Measurements from ENCODE around the gene JMJD1C.
"Not testable (repeated sequence)": the region's sequence is repeated elsewhere in the genome, so short reads cannot be mapped to it uniquely, and the experiment has no call there.

The JMJD1C gene, protein sequence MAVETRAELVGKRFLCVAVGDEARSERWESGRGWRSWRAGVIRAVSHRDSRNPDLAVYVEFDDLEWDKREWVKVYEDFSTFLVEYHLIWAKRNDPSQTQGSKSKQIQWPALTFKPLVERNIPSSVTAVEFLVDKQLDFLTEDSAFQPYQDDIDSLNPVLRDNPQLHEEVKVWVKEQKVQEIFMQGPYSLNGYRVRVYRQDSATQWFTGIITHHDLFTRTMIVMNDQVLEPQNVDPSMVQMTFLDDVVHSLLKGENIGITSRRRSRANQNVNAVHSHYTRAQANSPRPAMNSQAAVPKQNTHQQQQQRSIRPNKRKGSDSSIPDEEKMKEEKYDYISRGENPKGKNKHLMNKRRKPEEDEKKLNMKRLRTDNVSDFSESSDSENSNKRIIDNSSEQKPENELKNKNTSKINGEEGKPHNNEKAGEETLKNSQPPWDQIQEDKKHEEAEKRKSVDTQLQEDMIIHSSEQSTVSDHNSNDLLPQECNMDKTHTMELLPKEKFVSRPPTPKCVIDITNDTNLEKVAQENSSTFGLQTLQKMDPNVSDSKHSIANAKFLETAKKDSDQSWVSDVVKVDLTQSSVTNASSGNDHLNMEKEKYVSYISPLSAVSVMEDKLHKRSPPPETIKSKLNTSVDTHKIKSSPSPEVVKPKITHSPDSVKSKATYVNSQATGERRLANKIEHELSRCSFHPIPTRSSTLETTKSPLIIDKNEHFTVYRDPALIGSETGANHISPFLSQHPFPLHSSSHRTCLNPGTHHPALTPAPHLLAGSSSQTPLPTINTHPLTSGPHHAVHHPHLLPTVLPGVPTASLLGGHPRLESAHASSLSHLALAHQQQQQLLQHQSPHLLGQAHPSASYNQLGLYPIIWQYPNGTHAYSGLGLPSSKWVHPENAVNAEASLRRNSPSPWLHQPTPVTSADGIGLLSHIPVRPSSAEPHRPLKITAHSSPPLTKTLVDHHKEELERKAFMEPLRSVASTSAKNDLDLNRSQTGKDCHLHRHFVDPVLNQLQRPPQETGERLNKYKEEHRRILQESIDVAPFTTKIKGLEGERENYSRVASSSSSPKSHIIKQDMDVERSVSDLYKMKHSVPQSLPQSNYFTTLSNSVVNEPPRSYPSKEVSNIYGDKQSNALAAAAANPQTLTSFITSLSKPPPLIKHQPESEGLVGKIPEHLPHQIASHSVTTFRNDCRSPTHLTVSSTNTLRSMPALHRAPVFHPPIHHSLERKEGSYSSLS (N-terminal part only)

DNA sequence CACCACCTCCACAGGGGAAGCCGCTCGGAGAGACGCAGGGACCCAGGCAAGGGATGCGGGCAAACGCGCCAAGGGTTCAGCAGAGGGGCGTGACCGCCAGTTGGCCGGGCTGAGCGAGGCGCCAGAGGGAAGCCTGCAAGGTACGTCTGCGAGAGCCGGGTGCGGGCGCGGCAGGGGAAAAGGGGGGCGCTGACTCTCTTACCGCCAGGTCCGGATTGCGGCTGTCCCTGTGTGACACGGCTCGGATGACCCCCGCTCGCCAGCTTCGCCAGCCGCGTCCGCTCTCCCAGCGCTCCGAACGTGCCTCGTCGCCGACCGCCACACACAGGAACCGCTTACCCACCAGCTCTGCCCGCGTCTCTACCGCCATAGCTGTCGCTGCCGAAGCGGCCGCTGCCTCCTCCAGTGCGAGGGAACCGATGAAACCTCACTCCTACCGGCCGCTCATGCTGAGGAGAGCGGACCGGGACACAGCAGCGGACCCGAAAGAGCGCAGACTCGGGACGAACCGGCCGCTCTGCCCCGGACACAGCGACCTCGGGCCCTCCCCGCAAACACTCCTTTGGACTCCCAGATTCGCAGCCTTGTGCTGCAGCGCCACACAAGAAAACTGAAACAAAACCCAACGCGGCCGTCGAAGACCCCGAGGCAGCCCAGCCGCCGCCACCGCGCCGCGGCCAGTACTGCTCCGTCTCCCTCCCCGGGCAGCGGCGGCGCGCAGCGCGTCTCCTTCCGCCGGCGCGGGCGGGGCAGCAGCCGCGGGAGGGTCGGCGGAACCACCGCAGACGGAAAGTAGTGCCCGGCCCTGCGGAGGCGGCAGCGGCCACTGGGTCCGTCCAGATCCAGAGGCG is at the start of gene JMJD1C:
JMJD1C (minus strand) TSS at position 685 of the 851 bp plus-strand sequence; CDS start at position 370, 315 bp downstream.
- no peak for FAIRE-seq

- FAIRE-seq: no peak
Observed at GRCh38 chr10:63515002-63515763, 49.4 kb upstream of the JMJD1C start.

- FAIRE-seq: no peak
Observed at GRCh38 chr10:63506554-63506953, 40.8 kb upstream of the JMJD1C start.

DNA sequence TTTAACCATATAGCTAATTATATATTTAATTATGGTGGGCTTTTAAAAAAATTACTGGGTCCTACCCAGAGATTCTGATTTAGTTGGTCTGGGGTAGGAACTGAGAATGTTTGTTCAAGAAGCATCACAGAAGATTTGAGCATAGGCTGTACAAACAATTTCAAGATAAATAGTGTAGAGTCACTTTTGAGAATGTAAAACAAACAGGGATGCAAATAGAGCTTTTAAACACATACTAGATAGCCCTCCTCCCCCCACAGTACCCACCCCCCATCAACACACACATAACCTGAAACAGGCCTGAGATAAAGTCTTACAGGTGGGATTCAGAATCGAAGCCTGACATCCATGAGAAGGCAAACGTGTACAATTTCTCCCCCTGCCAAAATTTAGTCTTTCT is 39.8 kb upstream of the JMJD1C start:
- FAIRE-seq: no peak

DNA sequence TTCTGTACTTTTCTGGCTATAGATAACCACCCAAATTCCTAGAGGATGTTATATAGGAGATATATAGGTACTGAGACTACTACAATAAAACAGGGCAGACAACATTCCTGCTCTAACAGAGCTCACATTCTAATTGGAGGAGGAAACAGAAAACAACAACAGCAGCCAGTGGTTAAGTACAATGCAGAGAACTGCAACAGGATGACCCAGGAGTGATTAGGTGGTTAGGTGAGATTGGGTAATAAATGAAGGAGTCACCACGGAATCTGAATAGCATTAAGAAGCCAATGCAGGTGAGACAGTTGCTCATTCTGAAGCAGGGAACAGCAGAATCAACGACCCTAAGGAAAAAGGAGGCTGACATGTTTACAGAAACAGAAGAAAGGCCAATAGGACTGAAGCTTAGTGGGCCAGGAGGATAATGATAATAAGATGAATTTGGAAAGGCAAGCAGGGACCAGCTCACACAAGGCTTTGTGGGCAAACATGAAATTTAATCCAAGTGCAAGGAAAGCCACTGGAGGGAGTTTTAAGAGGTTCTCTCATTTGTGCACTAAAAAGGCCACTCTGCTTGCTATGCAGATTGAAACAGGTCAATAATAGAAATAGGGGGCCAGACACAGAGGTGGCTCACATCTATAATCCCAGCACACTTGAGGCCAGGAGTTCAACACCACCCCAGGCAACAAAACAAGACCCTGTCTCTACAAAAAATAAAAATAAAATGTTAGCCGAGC is 38.5 kb upstream of the JMJD1C start:
- no peak for FAIRE-seq

DNA sequence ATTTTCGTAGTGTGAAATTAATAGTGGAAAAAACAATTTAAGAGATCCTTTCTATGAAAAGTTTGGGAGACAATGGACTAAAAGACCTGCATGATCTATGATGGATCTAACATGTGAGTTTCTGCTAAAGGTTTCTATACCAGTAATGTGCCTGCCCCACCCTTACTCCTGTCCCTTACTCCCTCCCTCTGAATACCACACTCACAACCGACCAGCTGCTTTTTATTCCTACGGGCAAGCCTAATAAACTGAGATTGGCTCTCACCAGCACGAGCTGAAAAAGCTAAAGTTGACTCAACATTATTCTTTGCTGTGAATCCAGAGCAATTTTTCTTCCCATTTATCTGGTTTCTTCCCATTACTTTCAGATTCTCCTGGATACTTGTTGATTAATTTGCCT is 37.6 kb upstream of the JMJD1C start:
- no peak for FAIRE-seq

- no peak for FAIRE-seq
Observed at GRCh38 chr10:63502832-63503231, 37.1 kb upstream of the JMJD1C start.

DNA sequence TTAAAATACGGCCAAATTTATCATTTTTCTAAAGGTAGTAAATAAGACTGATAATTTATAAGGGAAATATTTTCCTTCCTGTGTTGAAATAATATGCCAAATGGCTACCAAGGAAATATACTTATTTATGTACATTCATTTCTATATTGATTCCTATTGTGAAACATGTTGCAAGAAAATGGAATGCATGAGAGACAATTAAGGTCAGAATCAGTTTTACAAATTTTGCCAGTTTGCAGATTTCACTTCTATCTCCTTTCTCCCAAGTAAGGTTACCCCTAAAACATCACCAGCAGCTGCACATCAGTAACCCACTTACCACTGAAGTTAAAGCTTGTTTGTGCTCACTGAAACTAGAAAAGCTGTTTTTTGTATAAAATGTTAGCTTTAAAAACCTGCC is 36.2 kb upstream of the JMJD1C start:
- no peak for FAIRE-seq

DNA sequence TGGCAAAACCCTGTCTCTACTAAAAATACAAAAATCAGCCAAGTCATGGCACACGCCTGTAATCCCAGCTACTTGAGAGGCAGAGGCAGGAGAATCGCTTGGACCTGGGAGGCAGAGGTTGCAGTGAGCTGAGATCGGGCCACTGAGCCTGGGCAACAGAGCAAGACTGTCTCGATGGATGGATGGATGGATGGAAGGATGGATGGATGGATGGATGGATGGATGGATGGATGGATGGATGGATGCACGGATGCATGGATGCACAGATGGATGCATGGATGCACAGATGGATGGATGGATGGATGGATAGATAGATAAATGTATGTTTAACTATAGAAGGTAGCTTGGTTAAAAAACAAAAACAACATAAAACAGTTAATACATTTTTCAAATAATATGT is 34.8 kb upstream of the JMJD1C start:
- FAIRE-seq: not testable (repeated sequence)

DNA sequence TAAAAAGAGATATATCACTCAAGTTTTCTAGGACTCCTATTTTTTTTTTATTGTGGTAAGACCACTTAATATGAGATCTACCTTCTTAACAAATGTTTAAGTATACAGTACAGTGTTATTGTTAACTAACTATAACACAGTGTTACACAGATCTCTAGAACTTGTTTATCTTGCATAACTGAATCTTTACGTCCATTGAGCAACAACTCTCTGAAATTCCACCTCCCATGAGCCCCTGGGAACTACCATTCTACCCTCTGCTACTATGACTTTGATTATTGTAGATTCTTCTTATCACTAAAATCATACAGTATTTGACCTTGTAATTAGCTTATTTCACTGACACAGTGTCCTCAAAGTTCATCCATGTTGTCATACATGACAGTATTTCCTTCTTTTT is 32.9 kb upstream of the JMJD1C start:
- no peak for FAIRE-seq

- FAIRE-seq: no peak
Observed at GRCh38 chr10:63497321-63497720, 31.5 kb upstream of the JMJD1C start.

DNA sequence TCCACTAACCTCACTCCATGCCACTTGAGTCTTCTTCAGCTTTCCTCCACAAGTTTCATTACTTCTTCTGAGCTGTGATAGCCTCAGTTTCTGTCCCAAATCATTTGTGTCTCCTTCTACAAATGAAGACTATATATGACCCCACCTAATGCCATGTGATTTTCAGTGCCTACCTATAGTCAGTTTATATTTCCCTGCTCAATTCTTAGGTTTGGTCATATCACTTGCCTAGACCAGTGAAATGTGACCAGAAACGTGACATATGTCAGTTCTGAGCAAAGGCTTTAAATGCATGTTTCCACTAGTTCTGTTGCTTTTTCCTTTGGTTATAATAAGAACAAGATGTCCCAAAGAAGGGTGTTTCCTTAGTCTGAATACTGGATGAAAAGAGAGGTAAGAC is 30.8 kb upstream of the JMJD1C start:
- FAIRE-seq: no peak

DNA sequence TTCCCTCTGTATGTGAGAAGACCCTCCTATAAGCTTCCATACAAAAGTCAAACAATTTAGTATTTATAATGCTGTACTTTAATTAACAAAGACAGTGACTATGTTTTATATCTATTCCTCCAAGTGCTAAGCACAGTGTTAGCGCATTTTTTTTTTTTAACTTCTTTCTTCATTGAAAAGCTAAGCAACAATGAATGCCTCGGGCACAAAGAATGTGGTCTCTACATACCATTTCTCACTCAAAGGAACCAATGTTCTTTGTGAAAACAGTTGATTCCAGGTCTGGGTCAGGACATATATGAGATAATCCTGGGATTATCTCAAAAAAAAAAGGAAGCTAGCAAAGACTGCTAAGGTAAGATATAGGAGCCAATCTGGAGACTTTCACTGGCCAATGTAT is 29.2 kb upstream of the JMJD1C start:
- FAIRE-seq: no peak

DNA sequence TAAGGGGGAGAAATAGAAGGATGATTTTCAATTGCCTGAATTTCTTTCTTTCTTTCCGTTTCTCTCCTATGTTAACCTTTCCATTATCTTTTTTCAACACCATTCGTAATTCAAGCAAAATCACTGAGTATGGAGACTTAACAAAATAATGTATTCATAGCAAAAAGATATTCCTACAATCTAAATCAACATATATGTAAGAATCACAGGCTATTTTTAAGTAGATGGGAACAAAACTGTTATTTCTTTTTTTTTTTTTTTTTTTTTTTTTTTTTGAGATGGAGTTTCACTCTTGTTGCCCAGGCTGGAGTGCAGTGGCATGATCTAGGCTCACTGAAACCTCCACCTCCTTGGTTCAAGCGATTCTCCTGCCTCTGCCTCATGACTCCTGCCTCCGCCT is 27.2 kb upstream of the JMJD1C start:
- peak; percentile 15 for FAIRE-seq

DNA sequence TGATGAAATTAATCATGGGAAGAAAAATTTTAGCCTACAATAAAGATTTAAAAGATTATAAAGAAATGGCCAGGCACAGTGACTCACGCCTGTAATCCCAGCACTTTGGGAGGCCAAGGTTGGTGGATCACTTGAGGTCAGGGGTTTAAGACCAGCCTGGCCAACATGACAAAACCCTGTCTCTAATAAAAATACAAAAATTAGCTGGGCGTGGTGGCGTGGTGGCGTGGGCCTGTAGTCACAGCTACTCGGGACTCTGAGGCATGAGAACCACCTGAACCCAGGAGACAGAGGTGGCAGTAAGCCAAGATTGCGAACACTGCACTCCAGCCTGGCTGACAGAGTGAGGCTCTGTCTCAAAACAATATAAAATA is 26.5 kb upstream of the JMJD1C start:
- FAIRE-seq: not testable (repeated sequence)

DNA sequence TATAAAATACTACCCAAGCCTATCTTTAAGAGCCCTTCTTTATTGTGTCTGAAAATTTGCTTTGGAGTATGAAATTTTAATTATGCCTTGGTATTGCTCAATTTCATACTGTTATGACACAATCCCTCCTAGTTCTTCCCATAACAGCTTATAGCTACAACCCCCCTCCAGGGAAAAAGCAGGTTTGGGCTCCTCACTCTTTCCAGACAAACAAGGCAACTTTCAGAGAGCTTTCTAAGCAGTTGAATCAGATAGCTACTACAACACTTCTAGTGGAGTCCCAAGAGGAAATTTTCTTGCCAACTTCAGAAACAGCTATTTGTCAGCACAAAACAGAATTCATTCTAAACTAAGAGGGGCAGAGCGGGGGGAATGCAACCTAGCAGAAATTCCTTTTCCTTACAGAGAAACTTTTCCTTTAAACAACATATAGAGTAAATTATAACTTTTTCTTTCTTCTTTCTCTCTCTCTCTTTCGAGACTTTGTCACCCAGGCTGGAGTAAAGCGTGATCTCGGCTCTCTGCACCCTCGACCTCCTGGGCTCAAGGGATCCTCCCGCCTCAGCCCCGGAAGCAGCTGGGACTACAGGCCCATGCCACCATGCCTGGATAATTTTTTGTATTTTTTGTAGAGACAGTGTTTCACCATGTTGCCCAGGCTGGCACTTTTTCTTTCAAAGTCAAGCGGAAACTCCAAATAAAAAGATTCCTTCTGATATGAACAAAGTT is 26.0 kb upstream of the JMJD1C start:
- FAIRE-seq: no peak

DNA sequence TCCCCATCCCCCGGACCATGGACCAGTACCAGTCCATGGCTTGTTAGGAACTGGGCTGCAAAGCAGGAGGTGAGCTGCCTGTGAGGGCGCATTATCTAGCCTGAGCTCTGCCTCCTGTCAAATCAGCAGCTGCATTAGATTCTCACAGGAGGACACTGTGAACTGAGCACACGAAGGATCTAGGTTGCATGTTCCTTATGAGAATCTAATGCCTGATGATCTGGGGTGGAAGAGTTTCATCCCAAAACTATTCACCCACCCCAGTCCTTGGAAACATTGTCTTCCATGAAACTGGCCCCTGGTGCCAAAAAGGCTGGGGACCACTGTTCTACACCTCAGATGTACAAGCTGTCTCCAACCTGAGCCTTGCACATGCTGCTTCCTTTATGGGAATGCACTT is 24.1 kb upstream of the JMJD1C start:
- no peak for FAIRE-seq

GRCh38 chr10:63487990-63488389 is 22.2 kb upstream of the JMJD1C start:
- FAIRE-seq: no peak

- FAIRE-seq: no peak
Observed at GRCh38 chr10:63483983-63484382, 18.2 kb upstream of the JMJD1C start.

DNA sequence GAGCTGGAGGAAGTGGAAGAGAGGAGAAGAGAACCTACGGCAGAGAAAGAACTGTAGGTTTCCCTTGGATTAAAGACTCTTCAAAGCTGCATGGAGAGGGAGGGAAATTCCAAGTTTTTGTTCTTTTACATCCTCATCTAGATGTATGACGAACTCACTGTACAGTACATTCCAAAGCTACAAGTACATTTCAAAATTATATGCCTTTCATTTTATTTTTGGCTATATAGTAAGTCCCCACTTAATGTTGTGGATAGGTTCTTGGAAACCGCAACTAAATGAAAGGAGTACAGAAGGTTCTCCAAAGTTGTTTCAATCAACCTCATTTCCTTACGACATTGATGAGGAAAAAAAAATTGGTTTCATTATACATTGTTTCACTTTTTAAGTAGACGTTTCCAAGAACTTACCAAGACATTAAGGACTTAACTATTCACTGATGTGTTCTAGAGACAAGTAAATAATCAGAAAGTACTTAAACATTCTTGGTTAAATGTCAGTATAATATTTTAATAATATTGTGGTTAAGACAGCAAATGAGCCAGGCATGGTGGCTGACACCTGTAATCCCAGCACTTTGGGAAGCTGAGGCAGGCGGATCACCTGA is 16.1 kb upstream of the JMJD1C start:
- no peak for FAIRE-seq

All from G401.6 (cell line).